Fibroblast of villous mesenchyme (primary cell): ENCODE measurements around the gene HSF5. TPM values are rescaled to one million over a fixed set of nuclear protein-coding genes. Genes with fewer than 3 reads are reported as not detected.
"Not testable (repeated sequence)": the region's sequence is repeated elsewhere in the genome, so short reads cannot be mapped to it uniquely, and the experiment has no call there.

ENCODE experiments used
- DNase-seq: peaks from one replicate; pipeline ENCODE4 v3.0.0-alpha.2; 2010; ENCODE audit warnings: low read depth
- H3K4me3 ChIP-seq: 2 replicates; pipeline ENCODE4 v1.5.1; 2011; ENCODE audit warnings: low read depth, mild to moderate bottlenecking, low read length
- CTCF ChIP-seq: IDR thresholded peaks from 2 replicates; pipeline ENCODE4 v1.5.1; 2012; ENCODE audit warnings: low read depth, mild to moderate bottlenecking, low read length; ENCODE audit not compliant: insufficient read depth
- total RNA-seq: library from RNA; depleted of rRNA; stranded (reverse); fragments of >200 nt; gene quantifications from 2 replicates; pipeline ENCODE4 v1.2.3, GENCODE V29; 2012

Gene HSF5
- total RNA-seq, 1 donor, result under 0.01 TPM

- TF ChIP-seq CTCF, result no peak
- no peak overlapping the region for H3K4me3 ChIP-seq
- DNase-seq, result no peak
Measured at GRCh38 chr17:58503866-58504265, 15.7 kb upstream of the HSF5 start.

- not testable (repeated sequence) for H3K4me3 ChIP-seq, DNase-seq
Measured at GRCh38 chr17:58503134-58503533, 14.9 kb upstream of the HSF5 start.

GRCh38 chr17:58501451-58501850 is 13.2 kb upstream of the HSF5 start:
- H3K4me3 ChIP-seq, result no peak overlapping the region
- no peak for TF ChIP-seq CTCF
- no peak for DNase-seq

- TF ChIP-seq CTCF, result no peak
- no peak for DNase-seq
Measured at GRCh38 chr17:58498177-58498828, 10.1 kb upstream of the HSF5 start.

GRCh38 chr17:58493506-58493905 is 5.3 kb upstream of the HSF5 start:
- no peak for TF ChIP-seq CTCF
- no peak overlapping the region for H3K4me3 ChIP-seq
- no peak for DNase-seq

More at GRCh38 chr17:58498177-58498828, 10.1 kb upstream of the HSF5 start:
- no peak overlapping the region for H3K4me3 ChIP-seq

GRCh38 chr17:58492238-58493121 is 4.3 kb upstream of the HSF5 start:
- TF ChIP-seq CTCF, result no peak
- DNase-seq, result no peak
- no peak overlapping the region for H3K4me3 ChIP-seq

GRCh38 chr17:58491510-58492045 is 3.4 kb upstream of the HSF5 start:
- DNase-seq, result no peak
- TF ChIP-seq CTCF, result no peak
- H3K4me3 ChIP-seq, result no peak overlapping the region
